ENCODE data around the gene CCDC93.

Gene CCDC93

DNA sequence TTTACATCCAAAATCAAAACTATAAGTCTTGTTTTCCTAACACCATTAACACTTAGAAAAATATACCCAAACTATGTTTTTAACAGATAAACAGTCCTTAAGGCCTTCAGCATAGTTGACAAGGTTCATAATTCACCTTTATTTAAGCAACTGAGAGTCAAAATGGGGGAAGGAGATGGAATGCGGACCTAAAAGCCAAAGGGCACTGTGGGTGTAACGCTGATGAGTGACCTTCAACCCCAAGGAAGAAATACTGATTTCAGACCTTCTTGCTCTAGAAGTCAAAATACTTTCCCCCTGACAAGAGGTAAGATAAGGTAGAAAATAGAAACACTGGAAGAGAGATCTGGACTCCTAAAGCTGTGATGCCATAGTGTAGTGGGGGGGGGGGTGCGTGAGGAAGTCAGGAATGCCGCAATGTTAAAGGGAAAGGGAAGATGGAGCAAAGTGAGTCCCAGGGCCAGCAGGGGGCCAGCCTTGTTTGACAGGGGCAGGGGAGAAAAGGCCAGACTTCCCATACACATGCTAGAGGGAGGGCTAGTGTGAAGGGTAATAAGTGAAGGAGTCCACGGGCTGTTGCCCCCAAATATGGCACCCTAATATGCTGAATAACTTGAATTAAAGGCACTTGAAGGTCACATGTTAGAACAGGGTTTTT, 31.4 kb downstream of the CCDC93 start:
- no peak overlapping the region for H3K4me3 ChIP-seq (ENCODE audit: low read depth, low read length)
- TF ChIP-seq, protein P1, sequence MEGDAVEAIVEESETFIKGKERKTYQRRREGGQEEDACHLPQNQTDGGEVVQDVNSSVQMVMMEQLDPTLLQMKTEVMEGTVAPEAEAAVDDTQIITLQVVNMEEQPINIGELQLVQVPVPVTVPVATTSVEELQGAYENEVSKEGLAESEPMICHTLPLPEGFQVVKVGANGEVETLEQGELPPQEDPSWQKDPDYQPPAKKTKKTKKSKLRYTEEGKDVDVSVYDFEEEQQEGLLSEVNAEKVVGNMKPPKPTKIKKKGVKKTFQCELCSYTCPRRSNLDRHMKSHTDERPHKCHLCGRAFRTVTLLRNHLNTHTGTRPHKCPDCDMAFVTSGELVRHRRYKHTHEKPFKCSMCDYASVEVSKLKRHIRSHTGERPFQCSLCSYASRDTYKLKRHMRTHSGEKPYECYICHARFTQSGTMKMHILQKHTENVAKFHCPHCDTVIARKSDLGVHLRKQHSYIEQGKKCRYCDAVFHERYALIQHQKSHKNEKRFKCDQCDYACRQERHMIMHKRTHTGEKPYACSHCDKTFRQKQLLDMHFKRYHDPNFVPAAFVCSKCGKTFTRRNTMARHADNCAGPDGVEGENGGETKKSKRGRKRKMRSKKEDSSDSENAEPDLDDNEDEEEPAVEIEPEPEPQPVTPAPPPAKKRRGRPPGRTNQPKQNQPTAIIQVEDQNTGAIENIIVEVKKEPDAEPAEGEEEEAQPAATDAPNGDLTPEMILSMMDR (IDR thresholded peaks at IDR 0.05; ENCODE audit: borderline replicate concordance, insufficient read depth, low read depth, low read length), result no peak

DNA sequence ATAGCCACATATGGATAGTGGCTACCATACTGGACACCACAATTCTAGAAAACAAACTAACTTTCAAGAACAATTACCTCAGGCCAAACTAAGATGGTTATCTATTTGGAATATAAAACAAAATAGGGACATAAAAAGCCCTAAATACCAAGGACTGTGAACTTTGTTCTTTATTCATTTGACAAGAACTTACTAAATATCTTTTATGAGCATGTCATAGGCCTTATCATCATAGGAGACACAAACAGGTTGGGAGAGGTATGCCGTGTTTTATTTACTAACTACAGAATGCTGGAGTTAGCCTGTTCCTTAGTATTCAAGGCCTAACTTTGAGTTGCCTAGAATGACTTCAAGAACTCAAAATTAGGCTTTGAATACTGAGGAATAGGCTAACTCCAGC, 32.1 kb downstream of the CCDC93 start:
- H3K4me3 ChIP-seq (ENCODE audit: low read depth, low read length), result no peak overlapping the region
- TF ChIP-seq, protein P1 (IDR thresholded peaks at IDR 0.05; ENCODE audit: borderline replicate concordance, insufficient read depth, low read depth, low read length), result no peak

DNA sequence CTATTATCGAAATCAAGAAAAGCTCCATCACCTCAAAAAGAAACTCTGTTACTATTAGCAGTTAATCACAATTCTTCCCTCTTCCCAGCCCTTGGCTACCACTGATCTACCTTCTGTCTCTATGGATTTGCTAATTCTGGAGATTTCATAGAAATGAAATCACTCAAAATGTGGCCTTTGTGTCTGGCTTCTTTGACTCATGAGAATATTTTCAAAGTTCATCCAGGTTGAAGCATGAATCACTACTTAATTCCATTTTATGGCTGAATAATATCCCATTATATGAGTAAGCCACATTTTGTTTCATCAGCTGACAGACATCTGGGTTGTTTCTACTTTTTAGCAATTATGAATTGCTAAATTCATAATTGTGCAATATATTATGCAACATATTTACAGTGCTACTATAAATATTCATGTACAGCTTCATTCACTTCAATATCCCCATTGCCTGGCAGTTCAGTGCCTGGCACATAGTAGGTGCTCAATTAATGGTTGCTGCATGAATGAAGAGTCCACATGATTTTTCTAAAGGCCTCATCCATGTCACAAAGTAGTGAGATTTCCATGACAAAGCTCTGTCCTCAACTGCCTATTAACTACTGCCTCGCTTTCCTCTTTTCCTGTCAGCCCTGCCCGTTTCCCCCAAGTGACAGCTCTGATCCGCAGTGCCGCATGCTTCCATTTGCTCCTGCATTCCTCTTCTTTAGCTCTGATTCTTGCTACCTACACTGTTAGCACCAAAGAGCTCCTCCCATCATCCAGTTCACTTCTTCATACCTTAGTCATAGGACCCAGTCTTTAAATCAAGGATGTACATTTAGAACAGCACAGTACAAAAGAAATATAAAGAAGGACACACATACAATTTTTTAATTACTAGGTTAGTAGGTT, 32.8 kb downstream of the CCDC93 start:
- TF ChIP-seq, protein P1 (IDR thresholded peaks at IDR 0.05; ENCODE audit: borderline replicate concordance, insufficient read depth, low read depth, low read length), result no peak
- no peak overlapping the region for H3K4me3 ChIP-seq (ENCODE audit: low read depth, low read length)

DNA sequence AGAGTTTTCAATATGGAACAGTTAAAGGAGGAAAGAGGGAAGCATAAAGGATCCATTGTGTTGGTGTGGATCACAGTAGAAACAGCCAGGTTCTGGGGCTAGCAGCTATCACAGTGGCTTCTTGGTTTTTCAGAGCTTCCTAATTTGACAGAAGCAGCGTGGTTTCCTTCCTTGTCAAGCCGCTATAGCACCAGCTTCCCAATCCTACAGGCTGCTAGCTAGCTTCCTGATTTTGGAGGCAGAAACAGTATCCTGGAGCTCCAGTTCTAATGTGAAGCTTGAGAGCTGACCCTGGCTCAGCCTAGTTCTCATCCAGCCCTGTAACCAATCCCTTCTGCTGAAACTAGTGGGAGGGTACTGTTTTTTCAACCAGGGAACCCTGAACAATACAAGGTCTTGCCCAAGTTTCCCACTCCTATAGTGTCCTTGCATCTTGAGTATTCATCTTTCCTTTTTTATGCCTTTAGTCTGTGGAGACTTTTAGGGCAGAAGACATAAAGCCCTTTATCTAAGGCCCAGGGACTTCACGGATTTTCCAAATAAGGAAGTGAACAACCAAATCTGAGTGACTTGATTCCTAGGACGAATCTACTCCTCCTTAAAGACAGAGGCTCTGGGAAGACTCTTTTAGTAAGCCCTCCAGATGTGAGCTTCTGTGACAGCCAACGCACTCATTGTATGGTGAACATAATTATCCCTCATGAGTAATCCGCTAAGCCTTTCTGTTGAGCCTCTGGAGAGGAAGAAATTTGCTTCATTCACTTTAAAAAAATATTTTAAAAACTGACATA, 33.8 kb downstream of the CCDC93 start:
- TF ChIP-seq, protein P1 (IDR thresholded peaks at IDR 0.05; ENCODE audit: borderline replicate concordance, insufficient read depth, low read depth, low read length), result no peak
- no peak overlapping the region for H3K4me3 ChIP-seq (ENCODE audit: low read depth, low read length)

DNA sequence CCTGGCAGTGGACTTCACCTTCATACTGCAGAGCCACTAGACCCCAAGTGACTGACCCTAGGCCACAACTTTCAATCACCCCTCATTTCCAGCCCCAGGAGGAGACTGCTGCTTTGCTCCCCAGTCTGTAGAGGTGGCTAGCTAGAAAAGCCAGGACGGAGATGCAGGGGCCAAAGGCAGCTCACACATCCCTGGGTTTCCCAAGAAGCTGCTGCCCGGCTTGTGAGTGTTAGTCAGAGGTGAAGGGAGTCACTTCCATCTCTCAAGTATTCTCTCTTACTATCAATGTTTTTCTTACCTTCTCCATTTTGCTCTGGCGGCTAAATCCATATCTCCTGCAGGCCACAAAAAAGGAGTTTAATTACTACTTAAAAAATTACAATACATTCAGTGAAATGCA, 36.2 kb downstream of the CCDC93 start:
- TF ChIP-seq, protein P1 (IDR thresholded peaks at IDR 0.05; ENCODE audit: borderline replicate concordance, insufficient read depth, low read depth, low read length), result no peak
- no peak overlapping the region for H3K4me3 ChIP-seq (ENCODE audit: low read depth, low read length)

DNA sequence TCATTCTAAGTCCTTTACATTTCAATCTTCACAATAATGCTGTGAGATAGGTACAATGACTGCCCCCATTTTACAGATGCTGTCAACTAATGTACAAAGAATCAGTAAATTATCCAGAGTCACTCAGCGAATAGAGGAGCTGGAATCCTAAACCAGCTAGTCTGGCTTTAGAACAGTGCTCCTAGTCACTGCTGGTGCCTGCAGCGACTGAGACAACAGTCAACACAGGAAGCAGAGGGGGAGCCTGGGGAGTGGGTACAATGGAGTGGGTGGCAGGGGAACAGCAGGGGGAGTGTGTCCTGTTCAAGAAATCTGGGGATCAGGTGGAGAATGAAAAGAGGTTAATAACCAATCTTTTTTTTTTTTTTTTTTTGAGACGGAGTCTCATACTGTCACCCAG, 37.3 kb downstream of the CCDC93 start:
- TF ChIP-seq, protein P1 (IDR thresholded peaks at IDR 0.05; ENCODE audit: borderline replicate concordance, insufficient read depth, low read depth, low read length), result no peak
- no peak overlapping the region for H3K4me3 ChIP-seq (ENCODE audit: low read depth, low read length)

All from GM12875 (cell line).